ENCODE results near the gene HP1BP3.
A peak's percentile ranks its signal among the peaks of the same experiment; 100 is the strongest.

Gene HP1BP3

DNA sequence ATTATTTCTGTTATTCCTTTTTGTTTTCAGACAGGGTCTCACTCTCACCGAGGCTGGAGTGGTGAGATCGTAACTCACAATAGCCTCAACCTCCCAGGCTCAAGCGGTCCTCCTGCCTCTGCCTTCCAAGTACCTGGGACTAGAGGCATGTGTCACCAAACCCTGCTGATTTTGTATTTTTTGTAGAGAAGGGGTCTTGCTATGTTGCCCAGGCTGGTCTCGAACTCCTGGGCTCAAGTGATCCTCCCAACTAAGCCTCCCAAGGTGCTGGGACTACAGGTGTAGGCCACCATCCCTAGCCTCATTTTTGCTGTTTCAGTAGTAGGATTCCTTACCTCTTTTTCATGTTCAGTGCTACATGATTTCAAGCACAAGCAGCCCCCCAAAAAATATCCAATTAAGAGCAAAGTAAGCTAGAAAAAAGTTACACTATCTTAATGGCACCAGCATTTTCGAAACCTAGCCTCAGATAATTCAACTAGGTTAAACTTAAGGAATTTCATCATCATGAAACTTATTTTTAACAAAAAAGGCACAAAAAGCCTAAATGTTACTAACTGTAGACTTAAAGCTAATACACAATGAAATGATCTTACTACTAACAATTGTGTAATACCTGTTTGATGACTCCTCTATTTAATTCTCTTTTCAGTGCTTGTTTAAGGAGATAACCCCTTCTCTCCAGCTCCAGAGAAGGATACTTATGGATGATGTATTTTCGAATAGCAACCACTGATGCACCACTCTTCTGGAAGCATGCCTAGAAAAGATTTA lies 16.6 kb downstream of the HP1BP3 start:
- no peak for DNase-seq

DNA sequence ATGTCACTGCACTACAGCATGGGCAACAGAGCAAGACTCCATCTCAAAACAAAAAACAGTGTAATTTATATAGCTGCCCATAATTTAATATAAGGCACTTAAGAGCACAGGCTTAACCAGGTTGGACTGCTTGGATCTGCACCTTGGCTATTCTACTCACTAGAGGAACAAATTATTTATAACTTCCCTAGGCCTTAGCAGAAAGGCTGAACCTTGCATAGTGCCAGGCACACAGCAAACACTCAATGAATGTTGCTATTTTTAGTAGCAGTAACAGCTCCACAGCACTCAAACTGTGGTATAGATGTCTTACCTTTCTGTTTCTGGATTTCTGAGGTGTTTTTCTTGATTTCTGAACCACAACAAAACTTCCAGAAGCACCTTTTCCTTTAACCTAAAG lies 19.8 kb downstream of the HP1BP3 start:
- DNase-seq = no peak

DNA sequence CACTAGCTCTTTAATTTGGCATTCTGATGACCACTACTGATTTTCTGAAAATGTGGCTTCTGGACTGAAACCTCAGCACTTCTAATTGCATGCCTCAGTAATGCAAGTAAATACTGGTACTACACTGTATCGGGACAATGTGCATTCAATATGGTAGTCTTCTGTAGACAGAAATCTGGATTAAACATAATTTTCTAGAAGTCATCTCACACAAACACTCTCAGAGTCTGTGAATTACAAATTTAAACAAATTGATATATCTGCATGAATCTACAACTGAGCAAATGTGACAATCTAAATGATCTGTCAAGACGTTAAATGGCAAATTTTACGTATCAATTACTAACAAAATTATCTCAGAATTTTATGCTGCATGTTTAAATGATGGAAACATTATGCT lies 23.7 kb downstream of the HP1BP3 start:
- no peak for DNase-seq

DNA sequence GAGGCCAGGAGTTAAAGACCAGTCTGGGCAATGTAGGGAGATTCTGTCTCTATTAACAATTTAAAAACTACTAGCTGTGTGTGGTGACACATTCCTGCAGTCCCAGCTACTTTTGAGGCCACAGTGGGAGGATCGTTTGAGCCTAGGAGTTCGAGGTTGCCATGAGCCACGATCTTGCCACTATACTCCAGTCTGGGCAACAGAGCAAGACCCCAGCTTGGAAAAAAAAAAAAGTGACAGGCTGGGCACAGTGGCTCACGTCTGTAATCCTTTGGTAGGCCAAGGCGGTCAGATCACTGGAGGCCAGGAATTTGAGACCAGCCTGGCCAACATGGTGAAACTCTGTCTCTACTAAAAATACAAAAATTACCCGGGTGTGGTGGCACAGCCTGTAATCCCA lies 26.8 kb downstream of the HP1BP3 start:
- DNase-seq = no peak

DNA sequence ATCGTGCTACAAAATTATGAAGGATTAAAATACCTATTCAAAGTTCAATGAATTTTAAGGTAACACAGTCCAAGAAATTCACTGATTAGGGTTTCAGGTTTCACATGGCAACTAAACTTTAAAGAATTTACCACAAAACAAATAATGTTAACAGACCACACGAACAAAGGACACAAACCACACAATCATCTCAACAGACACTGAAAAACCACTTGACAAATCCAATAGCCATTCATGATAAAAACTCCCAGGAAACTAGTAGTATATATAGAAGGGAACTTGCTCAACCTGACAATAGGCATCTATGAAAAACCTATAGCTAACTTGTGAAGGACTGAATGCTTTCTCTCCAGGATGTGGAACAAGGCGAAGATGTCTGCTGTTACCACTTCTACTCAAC lies 33.5 kb downstream of the HP1BP3 start:
- no peak for DNase-seq

DNA sequence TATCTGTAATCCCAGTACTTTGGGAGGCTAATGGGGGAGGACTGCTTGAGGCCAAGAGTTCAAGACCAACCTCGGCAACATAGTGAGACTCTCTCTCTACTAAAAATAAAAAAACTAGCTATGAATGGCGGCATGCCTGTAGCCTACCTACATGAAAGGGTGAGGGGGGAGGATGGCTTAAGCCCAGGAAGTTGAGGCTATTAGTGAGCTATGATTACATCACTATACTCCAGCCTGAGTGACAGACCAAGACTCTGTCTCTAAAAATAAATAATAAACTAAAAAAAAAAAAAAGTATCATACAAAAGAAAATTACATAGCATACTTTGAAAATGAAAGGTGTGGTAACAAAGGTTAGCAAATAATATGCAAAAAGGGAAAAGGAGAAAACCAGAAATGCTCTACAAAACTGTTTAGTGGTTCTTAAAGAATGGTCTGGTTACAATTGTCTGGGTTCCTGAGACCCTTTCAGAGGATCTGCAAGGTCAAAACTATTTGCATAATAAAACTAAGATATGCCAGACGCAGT lies 35.6 kb downstream of the HP1BP3 start:
- no peak for DNase-seq

DNA sequence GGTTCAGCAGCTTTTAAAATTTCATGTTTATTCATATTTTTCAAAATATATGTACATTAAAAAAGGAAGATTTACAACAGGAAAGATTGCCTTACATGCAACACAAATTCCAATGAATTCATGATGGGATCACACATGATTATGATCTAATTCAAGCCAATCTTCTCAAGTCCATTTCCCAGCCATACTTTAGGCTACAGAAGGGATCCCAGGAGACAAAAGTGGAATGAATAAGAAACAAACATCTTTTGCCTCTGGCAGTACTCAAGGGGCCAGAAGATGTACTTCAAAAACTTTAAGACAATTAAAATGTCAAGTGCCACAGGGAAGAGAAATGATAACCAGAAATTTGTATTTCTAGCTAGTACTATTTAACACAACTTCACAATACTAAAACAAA lies 44.4 kb downstream of the HP1BP3 start:
- DNase-seq = no peak

DNA sequence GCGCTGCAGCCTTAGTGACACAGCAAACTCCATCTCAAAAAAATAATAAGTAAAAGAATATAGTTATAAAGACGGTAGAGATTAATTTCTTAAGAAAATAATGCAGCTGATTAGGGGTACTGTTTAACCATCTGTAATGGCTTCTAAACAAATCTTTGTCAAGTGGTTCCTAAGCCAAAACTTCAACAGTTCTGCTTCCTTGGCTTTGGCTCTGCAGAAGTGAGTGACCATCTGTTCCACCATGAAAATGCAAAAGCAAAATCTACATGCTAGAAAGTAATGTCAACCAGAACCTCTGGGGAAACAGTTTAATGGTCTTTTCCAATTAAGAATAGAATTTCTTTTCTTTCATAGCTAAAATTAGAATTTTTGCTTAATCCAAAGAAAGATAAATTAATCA lies 46.3 kb downstream of the HP1BP3 start:
- no peak for DNase-seq

DNA sequence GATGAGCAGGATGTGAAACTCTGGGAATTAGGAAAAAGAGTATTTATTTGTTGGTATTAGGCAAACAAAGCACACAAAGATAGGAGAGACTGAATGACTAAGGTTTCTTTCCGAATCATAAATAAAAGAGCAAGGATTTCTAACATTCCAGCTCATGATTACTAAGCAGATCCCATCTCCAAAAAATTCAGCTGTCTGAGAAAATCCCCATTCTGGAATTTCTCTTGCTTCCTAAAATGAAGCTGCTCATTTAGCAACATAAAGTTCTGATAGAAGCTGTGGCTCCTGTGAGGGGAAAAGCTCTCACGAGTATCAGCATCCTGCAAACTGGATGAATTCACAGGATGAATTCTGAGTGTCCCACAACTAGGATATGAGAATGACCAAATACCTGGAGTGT lies 47.9 kb downstream of the HP1BP3 start:
- no peak for DNase-seq

DNA sequence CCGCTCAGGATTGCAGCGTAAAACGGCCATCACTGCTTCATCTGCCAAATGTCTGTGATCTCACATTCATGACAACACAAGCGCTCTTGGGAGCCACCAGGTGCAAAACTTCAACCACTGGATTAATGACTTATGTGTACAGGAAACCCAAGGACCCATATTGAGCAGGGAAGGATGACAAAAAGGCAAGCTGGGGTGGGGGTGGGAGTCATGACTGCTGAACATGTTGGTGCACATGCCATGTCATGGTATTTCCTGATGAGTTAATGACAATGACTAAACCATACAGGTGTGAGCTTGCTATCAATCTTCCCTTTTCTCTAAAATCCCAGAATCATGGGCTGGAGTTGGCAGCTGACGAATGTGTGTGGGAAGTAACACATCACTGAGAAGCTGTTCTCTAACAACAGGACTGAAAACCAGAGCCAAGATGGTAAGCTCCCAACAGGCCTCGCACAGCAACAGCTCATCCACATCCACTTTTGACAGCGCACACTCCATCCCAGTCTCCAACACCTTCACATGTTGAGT lies 51.5 kb downstream of the HP1BP3 start:
- no peak for DNase-seq

DNA sequence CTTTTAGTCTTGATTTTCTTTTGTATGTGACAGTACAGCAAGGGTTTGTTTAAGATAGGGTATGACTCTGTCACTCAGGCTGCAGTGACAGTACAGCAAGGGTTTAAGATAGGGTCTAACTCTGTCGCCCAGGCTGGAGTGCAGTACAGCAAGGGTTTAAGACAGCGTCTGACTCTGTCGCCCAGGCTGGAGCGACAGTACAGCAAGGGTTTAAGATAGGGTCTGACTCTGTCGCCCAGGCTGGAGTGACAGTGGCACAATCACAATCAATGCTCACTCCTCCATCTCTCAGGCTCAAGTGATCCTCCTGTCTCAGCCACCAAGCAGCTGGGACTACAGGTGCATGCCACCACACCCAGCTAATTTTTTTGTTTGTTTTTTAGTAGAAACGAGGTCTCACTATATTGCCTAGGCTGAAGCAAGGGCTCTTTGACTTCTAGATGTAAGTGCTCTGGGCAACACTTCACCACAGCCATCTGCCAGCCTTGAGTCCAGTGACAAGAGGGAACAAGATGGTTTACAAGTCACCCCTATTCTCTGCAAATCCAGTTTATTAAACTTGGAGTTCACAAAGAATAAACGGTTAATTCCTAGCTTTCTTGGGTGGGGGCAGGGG lies 53.6 kb downstream of the HP1BP3 start:
- no peak for DNase-seq

DNA sequence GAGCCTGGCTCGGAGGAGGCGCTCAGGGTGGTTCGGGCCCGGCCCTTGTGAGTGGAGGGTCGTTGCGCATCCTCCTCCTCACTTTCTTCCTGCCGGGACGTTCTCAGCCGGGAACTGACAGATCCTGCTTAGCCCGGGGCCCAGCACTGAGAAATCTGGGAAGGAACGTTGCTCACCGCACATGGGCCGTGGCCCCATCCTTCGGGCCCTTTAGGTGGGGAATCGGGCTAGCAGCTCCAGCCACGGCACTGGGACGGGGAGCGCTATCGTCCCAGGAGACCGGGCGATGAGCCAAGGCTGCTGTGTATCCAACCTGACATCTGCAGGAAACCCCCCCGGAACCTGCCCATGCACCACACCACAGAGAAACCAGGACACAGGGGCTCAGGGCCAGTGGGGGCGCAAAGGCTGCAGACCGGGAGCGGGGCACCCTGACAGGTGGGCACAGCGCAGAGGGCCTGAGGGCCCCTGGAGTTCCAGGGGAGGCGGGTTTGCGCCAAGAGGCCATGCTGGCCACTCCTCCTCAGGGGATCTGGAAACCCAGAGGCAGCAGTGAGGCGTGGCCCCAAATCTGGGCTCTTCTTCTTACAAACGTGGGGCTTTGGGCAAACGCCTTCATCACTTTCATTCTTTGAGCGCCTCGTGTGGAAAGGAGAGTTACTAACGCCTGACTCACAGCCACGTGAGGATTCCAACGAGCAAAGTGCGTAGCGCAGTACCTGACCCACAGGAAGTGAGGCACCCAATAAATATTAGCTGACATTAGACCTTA lies 54.3 kb downstream of the HP1BP3 start, which contains the start of gene SH2D5:
Gene SH2D5, minus strand, starts transcription at position 116 of the 772 bp plus-strand sequence. CDS start 4,659 bp downstream, outside the sequence.
- peak; percentile 53 for DNase-seq

DNA sequence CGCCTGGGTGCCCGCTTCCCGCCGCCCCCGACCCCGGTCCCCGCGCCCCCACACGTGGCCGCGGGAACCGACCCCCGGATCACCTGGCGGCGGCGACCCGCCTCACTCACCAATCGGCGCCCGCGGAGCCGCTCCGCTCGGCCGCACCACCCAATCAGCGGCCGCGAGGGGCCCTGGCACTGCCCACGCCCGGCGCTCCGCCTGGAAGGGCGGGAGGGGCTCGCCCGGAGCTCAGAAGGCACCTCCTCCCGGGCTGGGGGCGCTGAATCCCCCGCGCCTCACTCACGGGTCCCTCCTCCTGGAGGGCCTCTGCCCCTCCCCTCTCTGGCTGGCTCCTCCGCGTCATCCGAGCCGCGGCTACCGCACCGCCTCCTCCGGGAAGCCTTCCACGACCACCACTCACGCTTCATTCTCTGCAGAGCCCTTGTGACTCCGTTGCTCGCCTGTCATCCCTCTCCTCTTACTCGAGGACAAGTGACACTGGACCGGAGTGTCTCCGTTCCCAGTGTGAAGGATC lies 55.0 kb downstream of the HP1BP3 start:
- peak; percentile 41 for DNase-seq

DNA sequence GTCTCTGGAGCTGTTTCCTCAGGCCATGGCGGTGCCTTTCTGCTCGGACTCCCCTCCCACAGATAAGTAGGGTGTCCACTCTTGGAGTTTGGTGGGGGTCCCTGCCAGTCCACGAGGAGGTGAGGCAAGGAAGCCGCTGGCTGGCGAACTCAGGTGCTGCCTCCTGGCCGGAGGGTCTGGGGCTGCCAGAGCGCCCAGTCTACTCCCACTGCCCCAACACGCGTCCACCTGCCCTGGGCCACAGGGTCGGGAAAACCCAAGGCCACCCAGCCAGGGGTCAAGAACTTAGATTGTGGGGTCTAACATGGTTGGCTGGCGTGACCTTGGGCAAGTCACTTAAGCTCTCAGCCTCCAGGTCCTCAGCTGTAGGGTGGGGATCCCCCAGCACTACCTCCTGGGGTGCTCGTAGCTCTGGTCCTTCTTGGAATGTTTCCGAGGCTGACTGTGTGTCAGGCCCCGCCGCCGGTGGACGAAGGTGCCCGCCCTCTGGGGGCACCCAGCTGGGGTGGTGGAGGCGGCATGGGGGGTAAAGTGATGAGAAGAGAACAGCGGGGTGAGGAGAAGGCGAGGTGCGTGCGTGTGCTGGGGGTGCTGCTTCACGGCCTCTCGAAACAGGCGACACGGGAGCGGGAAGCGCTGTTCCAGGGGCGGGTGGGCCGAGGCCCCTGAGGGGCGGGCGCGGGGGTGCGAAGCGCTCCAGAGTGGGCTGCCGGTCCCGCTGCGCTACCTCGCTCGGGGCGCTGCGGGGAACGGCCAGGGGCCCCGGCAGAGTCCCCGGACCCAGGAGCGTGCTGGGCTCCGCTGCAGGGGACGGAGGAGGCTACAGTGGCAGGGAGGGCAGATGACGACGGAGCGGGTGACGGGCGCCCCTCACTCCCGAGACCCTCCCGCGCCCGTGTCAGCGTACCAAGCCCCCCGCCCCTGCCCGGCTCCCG lies 55.8 kb downstream of the HP1BP3 start:
- DNase-seq = no peak

DNA sequence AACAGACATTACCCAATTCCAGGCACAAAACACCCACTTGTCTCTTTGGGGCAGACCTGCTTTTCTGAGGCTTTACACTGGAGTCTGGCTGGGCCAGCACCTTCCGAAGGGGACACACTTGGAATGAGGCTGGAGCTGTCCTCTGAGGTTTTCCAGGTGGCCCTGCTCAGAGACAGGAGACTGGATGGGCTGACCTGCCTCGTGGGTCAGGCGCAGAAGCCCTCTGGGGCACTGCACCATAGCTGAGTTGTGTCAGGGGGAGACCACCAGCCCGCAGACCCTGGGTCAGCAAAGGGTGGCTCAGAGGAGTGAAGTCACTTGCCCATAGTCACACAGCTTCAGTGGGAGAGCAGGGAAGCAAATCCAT lies 56.4 kb downstream of the HP1BP3 start:
- DNase-seq = no peak

DNA sequence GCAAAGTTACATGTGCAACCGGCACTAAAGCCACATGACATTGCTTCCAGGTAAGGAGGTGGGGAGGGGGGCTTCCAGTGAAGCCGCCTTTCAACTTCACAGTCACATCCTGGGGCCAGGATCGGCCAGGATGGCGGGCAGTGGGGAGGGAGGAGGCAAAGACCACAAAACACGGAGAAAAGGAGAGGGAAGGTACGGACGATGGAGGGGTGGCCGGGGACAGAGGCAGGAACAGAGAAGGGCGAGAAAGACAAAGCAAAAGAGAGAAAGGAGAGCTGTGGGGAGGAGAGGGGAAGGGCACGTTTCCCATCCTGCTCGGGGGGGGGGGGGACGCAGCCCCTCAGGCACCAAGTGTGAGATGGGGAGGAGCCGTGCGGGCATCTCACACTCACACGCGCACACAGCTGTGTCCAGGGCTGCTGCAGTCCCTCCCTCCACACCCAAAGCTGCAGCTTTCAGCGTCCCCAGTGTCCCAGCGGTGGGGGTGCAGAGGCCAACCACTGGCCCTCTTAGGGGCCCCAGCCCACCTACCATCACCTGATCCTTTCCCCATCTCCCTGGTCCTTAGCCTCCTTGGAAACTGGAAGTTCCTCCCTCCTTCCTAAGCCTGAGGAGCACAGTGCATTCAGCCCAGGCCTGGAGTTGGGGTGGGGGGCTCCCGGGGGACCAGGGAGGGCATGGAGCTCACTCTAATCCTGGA lies 57.0 kb downstream of the HP1BP3 start:
- DNase-seq = no peak

DNA sequence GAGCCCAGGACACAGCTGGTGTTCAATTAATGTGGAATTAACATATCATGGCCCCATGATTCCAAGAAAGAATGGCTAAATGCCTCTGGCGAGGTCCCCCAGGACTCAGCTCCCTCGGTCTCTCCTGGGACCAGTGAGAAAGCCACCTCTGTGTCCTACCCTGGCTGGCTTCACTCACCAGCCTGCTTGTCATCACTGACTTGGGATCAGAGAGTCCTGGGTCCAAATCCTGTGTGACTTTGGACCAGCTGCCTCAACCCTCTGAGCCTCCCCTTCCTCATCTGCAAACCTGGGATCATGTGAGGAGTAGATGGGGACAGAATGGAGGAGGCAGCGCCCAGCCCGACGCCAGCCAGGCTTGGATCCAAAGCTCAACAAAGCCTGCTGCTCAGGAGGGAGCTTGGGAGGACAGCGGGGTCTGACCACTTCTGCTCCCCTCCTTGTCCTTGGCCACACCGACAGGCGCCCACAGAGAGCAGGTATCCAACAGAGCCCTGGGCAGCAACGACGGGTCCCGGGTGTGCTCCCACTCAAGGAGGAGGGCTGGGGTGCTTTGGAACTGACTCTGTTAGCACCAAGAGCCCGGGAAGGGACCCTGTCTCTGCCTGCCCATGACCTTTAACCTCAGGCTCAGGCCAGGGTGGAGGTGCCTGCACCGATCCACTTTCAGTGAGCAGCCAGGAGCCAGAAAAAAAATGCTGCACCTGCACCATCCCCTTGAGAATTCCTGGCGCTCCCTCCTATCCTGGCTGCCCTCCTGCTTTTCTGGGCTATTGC lies 57.8 kb downstream of the HP1BP3 start:
- no peak for DNase-seq

DNA sequence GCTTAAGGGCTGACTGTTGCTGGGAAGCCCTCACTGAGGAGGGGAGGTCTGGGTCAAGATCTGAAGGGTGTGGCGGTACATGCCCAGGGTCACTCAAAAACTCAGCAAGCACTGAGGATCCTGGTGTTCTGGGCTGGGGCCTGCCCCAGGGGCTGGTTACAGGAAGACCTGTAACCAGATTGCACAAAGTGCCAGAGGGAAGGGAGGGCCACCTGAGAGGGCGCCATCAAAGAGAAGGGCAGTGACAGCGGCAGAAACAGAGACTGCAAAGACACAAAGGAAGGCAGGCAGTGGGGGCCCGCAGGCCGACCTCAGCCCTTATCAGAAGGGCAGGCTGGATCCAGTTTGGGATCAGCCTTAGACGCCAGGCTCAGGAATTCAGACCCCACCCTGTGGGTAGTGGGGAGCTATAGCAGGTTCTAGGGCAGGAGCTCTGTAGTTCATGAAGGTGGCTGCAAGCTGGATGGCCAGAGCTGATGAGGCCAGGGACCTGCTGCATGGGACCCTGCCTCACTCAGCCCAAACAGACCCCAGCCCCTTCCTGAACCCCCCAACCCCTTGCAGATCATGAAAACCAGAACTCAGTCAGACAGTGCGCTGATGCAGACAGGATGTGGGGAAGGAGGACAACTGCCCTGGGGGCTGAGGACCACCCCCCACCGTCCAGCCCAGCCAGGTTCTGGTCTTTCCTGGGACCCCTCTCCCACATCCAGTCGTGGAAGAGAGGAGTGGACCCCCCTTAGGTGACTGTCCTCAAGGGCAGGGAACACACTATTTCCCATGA lies 58.5 kb downstream of the HP1BP3 start:
- no peak for DNase-seq

DNA sequence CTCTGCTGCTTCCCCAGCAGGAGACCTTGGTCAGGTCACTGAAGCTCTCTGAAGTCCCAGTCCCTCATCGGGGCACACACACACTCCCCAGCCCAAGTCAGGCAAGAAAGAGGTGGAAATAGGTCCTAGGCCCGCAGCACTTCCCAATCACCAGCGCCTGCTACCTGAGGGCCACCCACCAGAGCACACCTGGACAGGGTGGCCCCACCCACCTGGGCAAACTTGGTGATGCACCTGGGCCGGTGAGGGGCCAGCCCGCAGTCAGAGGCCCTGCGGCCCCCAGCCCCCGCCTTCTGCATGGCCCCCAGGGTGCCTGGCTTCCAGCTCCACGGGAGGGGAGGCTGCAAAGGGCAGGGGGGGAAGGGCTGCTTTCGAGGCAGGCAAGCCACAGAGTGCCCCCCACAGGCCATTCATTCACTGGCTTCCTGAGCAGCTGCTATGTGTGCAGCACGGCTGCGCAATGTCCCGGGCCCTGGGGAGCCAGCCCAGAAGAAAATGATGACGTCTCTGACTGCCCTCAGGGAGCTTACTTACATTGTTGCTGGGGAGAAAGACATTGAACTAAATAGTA lies 59.3 kb downstream of the HP1BP3 start:
- DNase-seq = no peak
